KOPT-K1 (cell line): ENCODE measurements around the gene HDAC9.
"Not testable (repeated sequence)": the region's sequence is repeated elsewhere in the genome, so short reads cannot be mapped to it uniquely, and the experiment has no call there.

ENCODE experiments used
- H3K27ac ChIP-seq: fragments of 200-600 bp; sonication (generic); 2 replicates; pipeline ENCODE4 v1.5.1; 2016; ENCODE audit warnings: antibody characterized with exemption, mild to moderate bottlenecking, low read depth, low read length; ENCODE audit not compliant: poor library complexity, severe bottlenecking
- H3K36me3 ChIP-seq: fragments of 200-600 bp; sonication (generic); 2 replicates; pipeline ENCODE4 v1.5.1; 2017; ENCODE audit warnings: antibody characterized with exemption, mild to moderate bottlenecking, low read length, moderate library complexity; ENCODE audit not compliant: insufficient read depth
- H3K9me3 ChIP-seq: fragments of 200-600 bp; sonication (generic); 2 replicates; pipeline ENCODE4 v1.5.1; 2017; ENCODE audit warnings: antibody characterized with exemption, low read length, mild to moderate bottlenecking; ENCODE audit not compliant: insufficient read depth, poor library complexity, severe bottlenecking

Gene HDAC9

GRCh38 chr7:19023477-19023876 lies 527.9 kb downstream of the HDAC9 start:
- Histone ChIP-seq H3K36me3 (no peaks in the 10 kb centered on the region), H3K27ac (no peak overlapping the region), H3K9me3 (no peaks in the 10 kb centered on the region)

DNA sequence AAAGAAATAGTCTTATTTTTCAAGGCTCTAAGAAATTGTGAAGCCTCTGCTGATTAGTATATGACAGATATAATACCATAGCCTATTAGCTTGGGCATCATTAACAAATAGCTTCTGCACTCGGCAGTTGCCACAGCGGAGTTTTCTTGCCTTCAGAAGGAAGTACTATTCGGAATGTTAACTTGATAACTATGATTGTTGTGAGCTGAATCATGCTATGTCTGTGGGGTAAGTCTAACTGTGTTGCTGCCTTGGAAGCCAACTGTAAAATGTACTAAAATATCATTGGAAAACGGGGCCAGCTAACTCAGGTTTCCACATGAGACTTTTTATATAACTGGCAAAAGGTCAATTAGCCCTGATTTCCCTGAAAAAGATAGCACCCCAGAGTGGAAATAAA lies 528.7 kb downstream of the HDAC9 start:
- Histone ChIP-seq H3K9me3 (no peaks in the 10 kb centered on the region), H3K36me3 (no peaks in the 10 kb centered on the region), H3K27ac (no peak overlapping the region)

DNA sequence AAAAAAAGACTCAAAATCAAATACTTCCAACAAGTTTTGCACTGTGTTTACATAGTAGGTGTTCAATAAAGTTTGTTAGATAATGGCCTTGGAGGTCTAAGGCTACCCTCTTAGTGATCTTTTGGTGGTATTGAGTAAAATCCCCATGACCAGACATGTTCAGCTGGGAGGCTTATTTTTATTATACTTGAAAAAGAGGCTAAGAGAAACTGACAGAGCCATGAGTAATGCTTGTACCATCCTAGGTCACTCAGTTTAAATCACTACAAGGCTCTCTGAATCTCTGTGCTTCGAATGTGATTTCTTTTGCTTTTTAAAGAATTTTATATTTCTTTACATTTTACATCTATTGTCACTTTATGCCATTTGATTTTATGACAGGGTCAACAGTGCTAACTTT lies 531.3 kb downstream of the HDAC9 start:
- Histone ChIP-seq H3K27ac (no peak overlapping the region), H3K9me3 (no peaks in the 10 kb centered on the region), H3K36me3 (no peaks in the 10 kb centered on the region)

DNA sequence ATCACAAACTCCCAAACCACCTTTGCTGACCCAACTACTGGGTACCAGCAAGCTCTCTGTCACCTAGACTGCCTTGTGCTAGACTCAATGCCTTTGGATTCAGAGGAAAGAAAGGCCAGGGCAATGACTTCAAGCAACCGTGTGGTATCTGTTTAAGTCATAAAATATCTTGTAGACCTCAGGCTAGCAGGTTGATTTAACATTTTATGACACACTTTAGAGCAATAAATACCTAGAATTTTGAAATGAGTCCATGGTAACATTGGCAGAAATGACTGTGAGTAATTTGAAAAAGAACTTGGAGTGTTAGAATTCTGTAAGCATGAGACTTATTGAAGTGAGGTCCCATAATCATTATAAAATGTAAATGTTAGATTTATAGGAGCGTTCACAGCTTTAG lies 534.7 kb downstream of the HDAC9 start:
- H3K9me3 ChIP-seq, result no peaks in the 10 kb centered on the region
- H3K36me3 ChIP-seq, result no peaks in the 10 kb centered on the region
- no peak overlapping the region for H3K27ac ChIP-seq

GRCh38 chr7:19032942-19033341 lies 537.4 kb downstream of the HDAC9 start:
- H3K27ac ChIP-seq, H3K36me3 ChIP-seq, H3K9me3 ChIP-seq: not testable (repeated sequence)

- no peak overlapping the region for H3K27ac ChIP-seq
- no peaks in the 10 kb centered on the region for H3K36me3 ChIP-seq
- no peaks in the 10 kb centered on the region for H3K9me3 ChIP-seq
These were observed 556.3 kb downstream of the HDAC9 start for GRCh38 chr7:19051767-19052375.
